HG03108 (cell line): ENCODE results near the gene LGALS3BP.
"Not testable (repeated sequence)": the region's sequence is repeated elsewhere in the genome, so short reads cannot be mapped to it uniquely, and the experiment has no call there.

ENCODE experiments used
- ATAC-seq: cut with Tn5 transposase; IDR thresholded peaks from one replicate; pipeline ENCODE4 v1.9.1; 2021; ENCODE audit warnings: moderate library complexity; ENCODE audit not compliant: unreplicated experiment

The LGALS3BP gene

GRCh38 chr17:78965491-78965924 is 14.2 kb downstream of the LGALS3BP start:
- ATAC-seq, result no peak

- no peak for ATAC-seq
These were observed 16.3 kb downstream of the LGALS3BP start for GRCh38 chr17:78963378-78963777.

DNA sequence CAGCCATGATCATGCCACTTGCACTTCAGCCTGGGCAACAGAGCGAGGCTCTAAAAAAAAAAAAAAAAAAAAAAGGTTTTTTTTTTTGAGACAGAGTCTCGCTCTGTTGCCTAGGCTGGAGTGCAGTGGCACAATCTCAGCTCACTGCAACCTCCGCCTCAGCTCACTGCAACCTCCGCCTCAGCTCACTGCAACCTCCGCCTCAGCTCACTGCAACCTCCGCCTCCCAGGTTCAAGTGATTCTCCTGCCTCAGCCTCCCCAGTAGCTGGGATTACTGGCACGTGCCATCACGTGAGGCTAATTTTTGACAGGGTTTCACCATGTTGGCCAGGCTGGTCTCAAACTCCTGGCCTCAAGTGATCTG is 16.8 kb downstream of the LGALS3BP start:
- ATAC-seq, result not testable (repeated sequence)

GRCh38 chr17:78962345-78962983 is 17.3 kb downstream of the LGALS3BP start:
- no peak for ATAC-seq

- no peak for ATAC-seq
These were observed 18.2 kb downstream of the LGALS3BP start for GRCh38 chr17:78961571-78961970.

DNA sequence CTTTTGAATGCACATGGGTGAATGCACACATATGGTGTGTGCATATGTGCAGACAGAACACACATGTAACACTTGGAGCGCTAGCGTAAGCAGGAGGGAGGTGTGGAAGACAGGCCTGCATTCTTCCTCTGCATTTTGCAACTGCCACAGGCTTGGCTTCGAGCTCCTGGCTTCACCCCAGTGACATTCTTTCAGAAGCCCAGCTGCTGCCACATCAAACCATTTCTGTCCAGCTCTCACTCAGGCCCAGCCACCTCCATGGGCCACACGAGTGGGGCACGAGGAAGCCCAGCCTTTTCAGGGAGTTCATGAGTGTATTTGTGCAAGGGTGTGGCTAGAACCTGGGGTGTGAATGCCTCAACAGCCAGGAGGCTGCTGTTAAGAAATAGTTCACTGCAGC is 18.8 kb downstream of the LGALS3BP start:
- ATAC-seq, result no peak

DNA sequence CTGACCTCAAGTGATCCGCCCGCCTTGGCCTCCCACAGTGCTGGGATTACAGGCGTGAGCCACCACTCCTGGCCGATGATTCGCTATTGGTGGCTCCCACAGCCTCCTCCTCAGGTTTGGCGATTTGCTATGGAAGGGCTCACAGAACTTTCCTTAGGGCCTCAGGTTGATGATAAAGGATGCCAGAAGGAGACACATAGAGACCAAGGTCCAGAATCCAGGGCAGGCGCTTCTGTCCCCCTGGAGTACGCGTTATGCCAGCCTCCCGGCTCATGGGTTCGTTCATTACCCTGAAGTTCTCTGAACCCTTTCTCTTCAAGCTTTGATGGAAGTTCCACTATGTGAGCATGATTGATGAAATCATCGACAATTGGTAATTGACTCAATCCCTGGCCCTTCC is 19.9 kb downstream of the LGALS3BP start:
- no peak for ATAC-seq

GRCh38 chr17:78958641-78959127 is 21.0 kb downstream of the LGALS3BP start:
- no peak for ATAC-seq

- no peak for ATAC-seq
These were observed 22.6 kb downstream of the LGALS3BP start for GRCh38 chr17:78957128-78957527.

GRCh38 chr17:78956254-78956653 is 23.5 kb downstream of the LGALS3BP start:
- no peak for ATAC-seq

- no peak for ATAC-seq
These were observed 25.0 kb downstream of the LGALS3BP start for GRCh38 chr17:78954684-78955083.

DNA sequence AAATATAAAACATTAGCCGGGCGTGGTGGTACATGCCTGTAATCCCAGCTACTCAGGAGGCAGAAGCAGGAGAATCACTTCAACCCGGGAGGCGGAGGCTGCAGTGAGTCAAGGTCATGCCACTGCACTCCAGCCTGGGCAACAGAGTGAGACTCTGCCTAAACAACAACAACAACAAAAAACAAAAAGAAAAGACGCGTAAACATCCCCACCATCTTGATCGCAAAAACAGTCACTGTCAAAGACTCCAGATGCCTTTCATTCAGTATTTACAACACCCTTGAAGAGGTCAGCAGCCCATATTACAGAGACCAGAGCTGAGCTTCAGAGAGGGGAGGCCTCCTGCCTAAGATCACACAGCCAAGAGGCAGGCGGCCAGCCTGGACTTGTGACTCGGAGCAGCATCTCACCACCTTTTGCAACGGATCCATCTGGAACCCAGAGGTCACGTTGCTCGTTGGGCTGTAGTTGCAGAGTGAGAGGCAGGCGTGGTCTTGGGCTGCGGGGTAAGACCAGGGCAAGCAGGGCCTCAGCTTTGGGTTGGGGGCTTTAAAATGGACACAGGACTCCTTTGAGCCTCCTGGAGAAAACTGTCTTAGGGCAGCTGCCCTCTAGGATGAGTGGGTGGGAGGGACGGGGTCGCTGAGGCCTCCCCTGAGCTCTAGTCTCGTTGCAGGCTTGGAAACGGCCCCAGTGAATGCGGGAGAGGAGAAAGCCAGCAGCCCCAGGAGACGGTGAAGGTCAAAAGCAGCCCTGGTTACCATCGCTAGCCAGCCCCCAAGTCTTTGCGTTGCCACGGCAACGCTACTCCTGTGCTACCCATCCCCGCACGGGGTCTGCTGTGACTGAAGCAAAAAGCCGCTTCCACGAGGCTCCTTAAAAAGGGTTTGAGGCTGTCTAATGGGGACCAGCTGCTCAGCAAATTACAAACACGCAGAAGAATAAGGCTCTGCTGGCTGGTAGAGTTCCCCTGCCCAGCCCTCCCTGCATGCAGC is 26.1 kb downstream of the LGALS3BP start:
- no peak for ATAC-seq

DNA sequence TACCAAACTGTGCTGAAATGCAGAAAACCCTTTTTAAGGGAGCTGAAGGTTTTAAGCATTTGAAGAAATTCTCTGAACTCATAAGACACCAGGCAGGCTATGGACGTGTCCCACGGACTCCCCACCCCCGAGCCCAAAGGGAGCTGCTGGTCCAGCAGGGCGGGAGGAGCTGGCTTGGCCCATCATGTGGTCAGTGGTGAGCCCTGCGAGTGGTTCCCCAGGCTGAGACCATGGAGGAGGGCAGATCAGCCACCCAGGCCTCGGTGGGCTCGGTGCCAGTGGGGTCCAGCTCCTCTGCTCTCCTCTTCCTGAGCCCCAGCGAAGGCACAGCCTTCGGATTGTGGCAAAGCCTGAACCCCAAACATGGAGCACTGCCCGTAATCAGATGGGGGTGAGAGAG is 27.0 kb downstream of the LGALS3BP start:
- ATAC-seq, result no peak

DNA sequence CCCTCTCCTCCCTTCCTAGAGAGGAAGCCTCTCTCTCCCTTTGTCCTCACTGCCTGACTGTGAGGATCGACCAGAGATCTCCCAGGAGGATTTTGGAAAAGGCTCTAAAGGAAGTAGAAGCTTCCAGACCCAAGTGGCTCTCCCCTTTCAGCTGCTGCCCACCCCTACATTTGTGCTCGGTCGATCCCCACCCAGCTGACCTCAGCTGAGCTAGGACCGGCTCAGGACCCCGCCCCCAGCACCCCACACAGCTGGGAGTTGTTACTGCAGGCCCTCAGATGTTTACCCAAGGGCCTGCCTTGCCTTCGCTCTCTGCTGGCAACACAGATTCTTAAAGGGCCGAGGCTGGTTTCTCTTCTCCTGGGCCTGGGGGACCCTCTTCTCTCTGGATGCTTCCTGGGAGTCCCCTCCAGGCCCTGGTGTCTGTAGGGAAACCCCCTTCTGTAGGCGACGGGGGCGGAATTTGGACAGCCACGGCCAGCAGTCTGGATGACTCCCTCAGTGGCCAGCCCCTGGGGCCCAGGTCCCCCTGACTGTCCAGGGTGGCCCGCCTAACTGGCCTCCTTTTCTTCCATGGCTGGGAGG is 27.7 kb downstream of the LGALS3BP start:
- no peak for ATAC-seq

DNA sequence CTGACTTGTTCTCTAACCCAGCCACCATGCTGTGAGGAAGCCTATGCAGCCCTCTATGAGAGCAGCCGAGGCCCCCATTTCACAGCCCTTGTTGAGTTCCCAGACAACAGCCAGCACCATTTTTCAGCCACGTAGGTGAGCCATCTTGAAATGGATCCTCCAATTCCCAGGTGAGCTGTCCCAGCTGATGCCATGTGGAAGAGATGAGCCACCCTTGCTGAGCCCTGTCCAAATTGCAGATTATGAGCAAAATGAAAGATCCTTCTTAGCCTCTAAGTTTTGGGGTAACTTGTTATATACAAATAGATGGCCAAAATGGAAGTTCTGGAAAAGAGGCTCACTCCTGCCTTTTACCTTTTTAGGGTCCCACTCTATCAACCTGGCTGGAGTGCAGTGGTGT is 28.9 kb downstream of the LGALS3BP start:
- no peak for ATAC-seq

GRCh38 chr17:78947235-78948149 is 32.2 kb downstream of the LGALS3BP start:
- no peak for ATAC-seq

GRCh38 chr17:78946631-78947030 is 33.1 kb downstream of the LGALS3BP start:
- ATAC-seq, result no peak

DNA sequence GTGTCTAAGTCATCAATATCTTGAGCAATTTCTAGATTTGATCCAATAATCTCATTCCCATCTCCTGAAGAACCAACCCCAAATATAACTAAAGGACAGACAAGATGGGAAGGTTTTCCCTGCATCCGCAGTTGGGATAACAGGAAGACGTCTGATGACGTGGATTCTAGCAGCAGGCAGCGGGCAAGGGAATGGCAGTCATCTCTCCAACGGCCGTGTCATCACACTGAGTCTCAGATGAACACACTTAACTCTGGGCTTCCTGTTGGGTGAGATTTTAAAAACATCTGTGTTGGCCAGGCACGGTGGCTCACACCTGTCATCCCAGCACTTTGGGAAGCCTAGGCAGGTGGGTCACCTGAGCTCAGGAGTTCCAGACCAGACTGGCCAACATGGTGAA is 33.6 kb downstream of the LGALS3BP start:
- no peak for ATAC-seq

DNA sequence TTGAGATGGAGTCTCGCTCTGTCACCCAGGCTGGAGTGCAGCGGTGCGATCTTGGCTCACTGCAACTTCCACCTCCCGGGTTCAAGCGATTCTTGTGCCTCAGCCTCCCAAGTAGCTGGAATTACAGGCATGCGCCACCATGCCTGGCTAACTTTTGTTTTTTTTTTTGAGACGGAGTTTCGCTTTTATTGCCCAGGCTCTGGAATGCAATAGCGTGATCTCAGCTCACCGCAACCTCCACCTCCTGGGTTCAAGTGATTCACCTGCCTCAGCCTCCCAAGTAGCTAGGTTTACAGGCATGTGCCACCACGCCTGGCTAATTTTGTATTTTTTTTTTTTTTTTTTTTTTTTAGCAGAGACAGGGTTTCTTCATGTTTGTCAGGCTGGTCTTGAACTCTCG is 34.3 kb downstream of the LGALS3BP start:
- not testable (repeated sequence) for ATAC-seq

- ATAC-seq, result no peak
These were observed 34.8 kb downstream of the LGALS3BP start for GRCh38 chr17:78944956-78945355.

DNA sequence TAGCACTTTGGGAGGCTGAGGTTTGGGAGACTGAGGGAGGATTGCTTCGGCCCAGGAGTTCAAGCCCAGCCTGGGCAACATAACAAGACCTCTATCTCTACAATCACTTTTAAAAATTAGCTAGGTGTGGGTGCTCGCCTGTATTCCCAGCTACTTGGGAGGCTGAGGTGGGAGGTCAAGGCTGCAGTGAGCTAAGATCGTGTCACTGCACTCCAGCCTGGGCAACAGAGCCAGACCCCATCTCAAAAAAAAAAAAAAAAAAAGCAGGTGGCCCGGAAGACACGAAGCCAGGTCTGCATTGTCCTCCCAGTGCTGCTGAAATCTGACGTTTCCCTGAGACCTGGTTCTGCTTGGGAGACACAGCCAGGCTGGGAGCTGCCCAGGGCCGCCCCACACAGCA is 35.7 kb downstream of the LGALS3BP start:
- ATAC-seq, result no peak
